H9 (cell line): Measurements from ENCODE around the gene ARFGAP2. TPM values are rescaled to one million over a fixed set of nuclear protein-coding genes. Genes with fewer than 3 reads are reported as not detected.

Source experiments
- DNase-seq: peaks from one replicate; pipeline ENCODE4 v3.0.0-alpha.2; 2017
- H2AFZ ChIP-seq: one replicate; pipeline ENCODE4 v1.6.1; 2013; ENCODE audit warnings: mild to moderate bottlenecking, low read length, control low read depth, moderate library complexity
- H2AK5ac ChIP-seq: 2 replicates; pipeline ENCODE4 v1.6.1; 2013; ENCODE audit warnings: low read length, control low read depth, mixed read lengths; ENCODE audit not compliant: insufficient read length
- H2BK120ac ChIP-seq: one replicate; pipeline ENCODE4 v1.6.1; 2013; ENCODE audit warnings: low read depth, mild to moderate bottlenecking, low read length, control low read depth, inconsistent platforms; ENCODE audit not compliant: poor library complexity, severe bottlenecking
- H2BK12ac ChIP-seq: 2 replicates; pipeline ENCODE4 v1.6.1; 2013; ENCODE audit warnings: low read length, control low read depth, mixed read lengths, low read depth; ENCODE audit not compliant: insufficient read length
- H2BK15ac ChIP-seq: 2 replicates; pipeline ENCODE4 v1.6.1; 2013; ENCODE audit warnings: low read depth, low read length, control low read depth
- H2BK20ac ChIP-seq: one replicate; pipeline ENCODE4 v1.6.1; 2013; ENCODE audit warnings: low read depth, mild to moderate bottlenecking, low read length, control low read depth, inconsistent platforms; ENCODE audit not compliant: poor library complexity, severe bottlenecking
- H2BK5ac ChIP-seq: 2 replicates; pipeline ENCODE4 v1.6.1; 2013; ENCODE audit warnings: low read length, control low read depth, mixed read lengths; ENCODE audit not compliant: insufficient read length
- H3K14ac ChIP-seq: 2 replicates; pipeline ENCODE4 v1.6.1; 2013; ENCODE audit warnings: low read length, control low read depth; ENCODE audit not compliant: insufficient read depth
- H3K18ac ChIP-seq: 2 replicates; pipeline ENCODE4 v1.6.1; 2013; ENCODE audit warnings: low read depth, mild to moderate bottlenecking, mixed read lengths, low read length, control low read depth; ENCODE audit not compliant: insufficient read length
- H3K23ac ChIP-seq: 2 replicates; pipeline ENCODE4 v1.6.1; 2013; ENCODE audit warnings: low read length, control low read depth, mixed read lengths, low read depth; ENCODE audit not compliant: insufficient read length
- H3K23me2 ChIP-seq: 2 replicates; pipeline ENCODE4 v1.6.1; 2013; ENCODE audit warnings: low read depth, mild to moderate bottlenecking, mixed read lengths, low read length, control low read depth; ENCODE audit not compliant: insufficient read length, poor library complexity, severe bottlenecking
- H3K27ac ChIP-seq: 2 replicates; pipeline ENCODE4 v1.5.1; 2013; ENCODE audit warnings: low read length, control low read depth, mixed read lengths, low read depth; ENCODE audit not compliant: insufficient read length
- H3K27me3 ChIP-seq: 2 replicates; pipeline ENCODE4 v1.6.1; 2013; ENCODE audit warnings: low read length, control low read depth, inconsistent platforms; ENCODE audit not compliant: insufficient read depth
- H3K4ac ChIP-seq: 2 replicates; pipeline ENCODE4 v1.6.1; 2013; ENCODE audit warnings: low read depth, mild to moderate bottlenecking, control low read depth, inconsistent platforms, low read length, moderate library complexity
- H3K4me1 ChIP-seq: 2 replicates; pipeline ENCODE4 v1.6.1; 2013; ENCODE audit warnings: low read length, control low read depth, inconsistent platforms; ENCODE audit not compliant: insufficient read depth
- H3K4me2 ChIP-seq: 2 replicates; pipeline ENCODE4 v1.6.1; 2013; ENCODE audit warnings: low read length, control low read depth, mixed read lengths; ENCODE audit not compliant: insufficient read length, insufficient read depth
- H3K56ac ChIP-seq: 2 replicates; pipeline ENCODE4 v1.6.1; 2013; ENCODE audit warnings: low read depth, mild to moderate bottlenecking, mixed read lengths, low read length, control low read depth; ENCODE audit not compliant: insufficient read length
- H3K79me1 ChIP-seq: 2 replicates; pipeline ENCODE4 v1.6.1; 2013; ENCODE audit warnings: low read depth, mild to moderate bottlenecking, moderate library complexity, low read length, control low read depth, inconsistent platforms; ENCODE audit not compliant: insufficient read depth, poor library complexity, severe bottlenecking
- H3K79me2 ChIP-seq: 2 replicates; pipeline ENCODE4 v1.6.1; 2013; ENCODE audit warnings: low read length, control low read depth, inconsistent platforms; ENCODE audit not compliant: insufficient read depth
- H3K9ac ChIP-seq: 2 replicates; pipeline ENCODE4 v1.6.1; 2013; ENCODE audit warnings: low read length, control low read depth, mixed read lengths; ENCODE audit not compliant: insufficient read length; ENCODE audit errors: extremely low read depth
- H3K9me3 ChIP-seq: one replicate; pipeline ENCODE4 v1.6.1; 2013; ENCODE audit warnings: low read depth, low read length, inconsistent platforms; ENCODE audit not compliant: control insufficient read depth
- H3T11ph ChIP-seq: one replicate; pipeline ENCODE4 v1.6.1; 2013; ENCODE audit warnings: mild to moderate bottlenecking, low read length, control low read depth, inconsistent platforms
- H4K20me1 ChIP-seq: one replicate; pipeline ENCODE4 v1.6.1; 2013; ENCODE audit not compliant: control insufficient read depth, insufficient read length, insufficient read depth
- H4K5ac ChIP-seq: 2 replicates; pipeline ENCODE4 v1.6.1; 2013; ENCODE audit warnings: low read depth, mild to moderate bottlenecking, mixed read lengths, low read length, control low read depth; ENCODE audit not compliant: insufficient read length
- H4K8ac ChIP-seq: replicated peaks from 2 replicates; pipeline ENCODE4 v1.6.1; 2013; ENCODE audit warnings: low read length, control low read depth, mixed read lengths, low read depth; ENCODE audit not compliant: insufficient read length
- H4K91ac ChIP-seq: 2 replicates; pipeline ENCODE4 v1.6.1; 2013; ENCODE audit warnings: low read depth, mild to moderate bottlenecking, moderate library complexity, mixed read lengths, low read length, control low read depth; ENCODE audit not compliant: insufficient read length
- H3K27ac Mint-ChIP-seq, 3 experiments: 2 replicates in 2 of 3; 3 replicates in 1 of 3; pipeline ENCODE4 v1.8.0; 2020 to 2021; ENCODE audit warnings: mixed read lengths in 3 of 3, mild to moderate bottlenecking in 1 of 3, moderate library complexity in 1 of 3
- H3K27me3 Mint-ChIP-seq: 2 replicates; pipeline ENCODE4 v1.8.0; 2021; ENCODE audit warnings: low read depth, mild to moderate bottlenecking, moderate library complexity, mixed read lengths
- H3K36me3 Mint-ChIP-seq, 3 experiments: 2 replicates in 2 of 3; 3 replicates in 1 of 3; pipeline ENCODE4 v1.8.0; 2020 to 2021; ENCODE audit warnings: low read depth in 3 of 3, mixed read lengths in 3 of 3; ENCODE audit not compliant: insufficient read depth in 1 of 3
- H3K4me1 Mint-ChIP-seq, 2 experiments: 2 replicates each; pipeline ENCODE4 v1.8.0; 2020; ENCODE audit warnings: mixed read lengths in 2 of 2
- H3K4me3 Mint-ChIP-seq, 2 experiments: 2 replicates in 1 of 2; 3 replicates in 1 of 2; pipeline ENCODE4 v1.8.0; 2020 to 2021; ENCODE audit warnings: mild to moderate bottlenecking in 2 of 2, mixed read lengths in 2 of 2, moderate library complexity in 1 of 2
- H3K9me3 Mint-ChIP-seq, 2 experiments: 2 replicates in 1 of 2; 3 replicates in 1 of 2; pipeline ENCODE4 v1.8.0; 2020; ENCODE audit warnings: mild to moderate bottlenecking in 2 of 2, mixed read lengths in 2 of 2, moderate library complexity in 1 of 2
- WGBS: extraction: QIAGEN DNeasy Blood & Tissue Kit; methylation state at CpG from one replicate; pipeline ENCODE4 v1.1.7; 2013; ENCODE audit warnings: missing lambda C conversion rate, low lambda C conversion rate, mixed read lengths; ENCODE audit not compliant: insufficient read length; ENCODE audit errors: extremely low coverage; 5-methylcytosine and 5-hydroxymethylcytosine counted together
- total RNA-seq: library from RNA; stranded (reverse); gene quantifications from 2 replicates; pipeline ENCODE4 v1.2.1, GENCODE V29; 2021
- TF ChIP-seq, protein P1 (sequence below): fragments of 200-600 bp; sonication (generic); conservative IDR thresholded peaks from 3 replicates; pipeline ENCODE4 v1.8.0; 2021; ENCODE audit warnings: antibody characterized with exemption, mild to moderate bottlenecking

Gene ARFGAP2
- total RNA-seq, 1 experiment from 2014 or later: 72.3 TPM

DNA sequence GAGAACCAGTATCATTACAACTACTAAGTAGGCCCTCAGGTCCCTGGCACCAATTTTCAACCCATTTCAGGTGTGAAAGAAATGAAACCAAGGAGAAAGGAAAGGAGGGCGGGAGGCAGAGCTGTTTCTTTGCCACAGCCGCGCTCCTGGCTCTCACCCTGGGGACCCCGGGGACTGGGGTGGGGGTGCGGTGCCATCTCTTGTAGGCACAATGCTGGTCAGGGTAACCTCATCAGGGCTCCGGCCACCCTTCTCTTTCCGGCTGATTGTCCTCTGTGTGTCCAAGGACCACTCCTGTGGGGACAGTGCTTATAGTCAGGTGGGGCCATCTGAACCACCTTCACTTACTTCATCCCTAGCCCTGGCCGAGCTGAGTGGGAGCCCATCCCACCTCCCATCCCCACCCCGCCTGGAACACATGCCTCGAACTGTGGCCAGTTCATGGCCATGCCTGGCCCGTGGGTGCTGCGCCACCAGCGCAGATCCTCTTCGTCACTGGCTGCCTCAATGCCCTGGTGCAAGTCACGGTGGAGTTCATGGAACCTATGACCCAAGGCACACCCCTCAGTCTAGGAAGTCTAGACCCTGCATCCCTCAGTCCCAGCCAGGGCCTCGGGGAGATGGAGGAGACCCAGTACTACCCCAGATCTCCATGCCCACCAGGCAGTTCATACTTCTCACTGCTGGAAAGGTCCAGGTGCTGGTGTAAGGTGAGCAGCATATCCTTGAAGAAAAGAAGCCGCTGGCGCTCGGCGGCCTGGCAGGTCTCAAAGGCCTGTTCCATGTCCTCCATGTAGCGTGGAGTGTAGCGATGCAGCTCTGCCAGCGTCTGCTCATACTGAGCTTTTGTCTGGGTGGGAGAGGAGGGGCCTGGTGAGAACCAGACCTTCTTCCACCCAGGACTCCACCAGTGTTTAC is 2.3 kb upstream of the ARFGAP2 start:
- Histone ChIP-seq H3K9ac (no peak overlapping the region), H2BK20ac (no peak overlapping the region), H3K56ac (no peak overlapping the region), H3K79me2 (peaks cover 15% of the 10 kb centered on the region; the same call in 1 of the 2 replicates), H4K91ac (no peak overlapping the region), H2BK120ac (no peak overlapping the region), H3K23ac (no peak overlapping the region), H3K4ac (no peak overlapping the region), H3T11ph (no peak overlapping the region), H3K27ac (no peak overlapping the region), H2BK15ac (no peak overlapping the region), H2BK12ac (no peak overlapping the region), H2AFZ (no peak overlapping the region), H3K23me2 (peaks cover 8% of the 10 kb centered on the region), H3K4me1 (peaks cover 5% of the 10 kb centered on the region; the same call in 1 of the 2 replicates), H2AK5ac (no peak overlapping the region), H4K8ac (no peak overlapping the region), H3K18ac (no peak overlapping the region), H4K20me1 (no peaks in the 10 kb centered on the region), H3K4me2 (no peak overlapping the region), H4K5ac (no peak overlapping the region), H3K14ac (no peak overlapping the region), H2BK5ac (no peak overlapping the region), H3K79me1 (peaks cover 9% of the 10 kb centered on the region), H3K9me3 (no peaks in the 10 kb centered on the region), H3K27me3 (no peaks in the 10 kb centered on the region)
- Mint-ChIP-seq H3K27ac (no peak overlapping the region), H3K36me3 (peaks cover 2 to 29% (median 24%) of the 10 kb centered on the region in 3 experiments; a peak in 6 of 7 replicates), H3K4me3 (no peak overlapping the region; a peak in 1 of 5 replicates), H3K4me1 (peaks cover 19 to 21% of the 10 kb centered on the region in 2 experiments), H3K9me3 (no peaks in the 10 kb centered on the region), H3K27me3 (no peaks in the 10 kb centered on the region)
- no CpG with 5 or more reads among the region's 23 CpGs for WGBS
- DNase-seq: no peak
- TF ChIP-seq, protein P1, sequence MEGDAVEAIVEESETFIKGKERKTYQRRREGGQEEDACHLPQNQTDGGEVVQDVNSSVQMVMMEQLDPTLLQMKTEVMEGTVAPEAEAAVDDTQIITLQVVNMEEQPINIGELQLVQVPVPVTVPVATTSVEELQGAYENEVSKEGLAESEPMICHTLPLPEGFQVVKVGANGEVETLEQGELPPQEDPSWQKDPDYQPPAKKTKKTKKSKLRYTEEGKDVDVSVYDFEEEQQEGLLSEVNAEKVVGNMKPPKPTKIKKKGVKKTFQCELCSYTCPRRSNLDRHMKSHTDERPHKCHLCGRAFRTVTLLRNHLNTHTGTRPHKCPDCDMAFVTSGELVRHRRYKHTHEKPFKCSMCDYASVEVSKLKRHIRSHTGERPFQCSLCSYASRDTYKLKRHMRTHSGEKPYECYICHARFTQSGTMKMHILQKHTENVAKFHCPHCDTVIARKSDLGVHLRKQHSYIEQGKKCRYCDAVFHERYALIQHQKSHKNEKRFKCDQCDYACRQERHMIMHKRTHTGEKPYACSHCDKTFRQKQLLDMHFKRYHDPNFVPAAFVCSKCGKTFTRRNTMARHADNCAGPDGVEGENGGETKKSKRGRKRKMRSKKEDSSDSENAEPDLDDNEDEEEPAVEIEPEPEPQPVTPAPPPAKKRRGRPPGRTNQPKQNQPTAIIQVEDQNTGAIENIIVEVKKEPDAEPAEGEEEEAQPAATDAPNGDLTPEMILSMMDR: no peak
